DMS153 treated with DMSO at 0.1 percent for 48 hours (cell line): Measurements from ENCODE around the gene SMIM1.
"Not testable (repeated sequence)": the region's sequence is repeated elsewhere in the genome, so short reads cannot be mapped to it uniquely, and the experiment has no call there.

Source experiments
- DNase-seq: peaks from one replicate; lab custom pipeline; 2025; ENCODE audit not compliant: unreplicated experiment; lab: John Stamatoyannopoulos, UW

SMIM1 gene

DNA sequence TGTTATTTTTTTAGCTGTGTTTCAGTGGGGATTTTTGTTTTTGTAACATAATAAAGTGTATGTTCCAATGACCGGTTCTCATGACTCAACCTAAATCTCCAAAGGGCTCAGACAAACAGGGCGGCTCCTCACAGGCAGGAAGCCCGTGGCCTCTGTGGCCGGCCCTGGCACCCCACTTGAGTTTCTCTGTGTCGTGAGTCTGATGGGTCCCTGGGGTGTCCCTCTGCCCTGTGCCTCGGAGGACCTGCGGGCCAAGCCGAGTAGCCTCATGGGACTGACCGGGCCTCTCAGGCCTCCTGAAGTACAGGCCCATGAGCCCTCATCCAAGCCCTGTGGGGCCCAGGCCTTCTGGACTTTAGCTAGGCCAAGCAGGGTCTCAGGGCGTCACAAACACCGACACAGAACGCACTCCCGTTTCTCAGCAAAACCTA is 36.4 kb upstream of the SMIM1 start:
- no peak for DNase-seq

DNA sequence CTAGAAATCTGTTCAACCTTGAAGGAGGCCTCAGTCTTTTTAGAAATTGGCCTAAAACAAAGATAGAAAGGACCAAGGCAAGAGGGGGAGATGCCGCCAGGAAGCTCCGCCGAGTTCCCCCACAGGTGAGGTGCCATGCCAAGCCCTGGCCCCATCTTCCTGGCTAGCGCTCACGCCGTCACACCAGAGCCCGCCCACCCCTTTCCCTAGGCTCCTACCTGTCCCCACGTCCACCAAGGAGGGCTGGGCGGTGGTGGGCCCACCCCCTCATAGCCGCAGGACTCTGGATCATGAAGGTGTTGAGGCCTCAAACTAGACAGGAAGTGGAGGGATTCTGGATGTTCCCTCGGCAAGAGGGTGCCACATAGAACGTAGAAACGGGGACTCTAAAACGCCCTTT is 35.8 kb upstream of the SMIM1 start:
- no peak for DNase-seq

DNA sequence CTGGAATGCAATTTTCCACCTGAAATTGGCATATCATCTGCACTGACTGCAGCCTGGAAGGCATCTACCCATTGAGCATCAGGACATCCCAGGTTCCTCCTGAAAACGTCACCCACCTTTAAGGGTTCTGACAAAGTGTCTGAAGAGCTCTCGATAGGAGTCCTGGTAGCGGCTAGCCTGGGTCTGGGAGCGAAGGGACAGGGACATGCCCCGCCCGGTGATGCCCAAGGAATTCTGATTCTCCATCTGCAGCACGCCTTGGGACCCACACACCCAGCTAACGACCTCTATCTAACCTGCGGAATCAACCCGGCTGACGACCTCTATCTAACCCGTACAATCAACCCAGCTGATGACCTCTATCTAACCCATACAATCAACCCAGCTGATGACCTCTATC is 33.6 kb upstream of the SMIM1 start:
- DNase-seq: no peak

DNA sequence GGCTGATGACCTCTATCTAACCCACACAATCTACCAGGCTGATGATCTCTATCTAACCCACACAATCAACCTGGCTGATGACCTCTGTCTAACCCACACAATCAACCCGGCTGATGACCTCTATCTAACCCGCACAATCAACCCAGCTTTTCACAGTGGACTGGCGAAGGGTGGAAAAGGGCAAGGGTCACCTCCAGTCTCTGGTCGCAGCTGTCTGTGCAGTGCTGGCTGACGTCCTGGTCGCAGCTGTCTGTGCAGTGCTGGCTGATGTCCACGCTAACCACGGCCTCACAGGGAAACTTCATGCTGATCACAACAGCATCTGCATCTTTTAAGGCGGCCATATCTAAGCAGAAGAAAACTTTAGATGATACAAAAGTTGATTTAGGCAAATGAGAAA is 32.5 kb upstream of the SMIM1 start:
- DNase-seq: no peak

DNA sequence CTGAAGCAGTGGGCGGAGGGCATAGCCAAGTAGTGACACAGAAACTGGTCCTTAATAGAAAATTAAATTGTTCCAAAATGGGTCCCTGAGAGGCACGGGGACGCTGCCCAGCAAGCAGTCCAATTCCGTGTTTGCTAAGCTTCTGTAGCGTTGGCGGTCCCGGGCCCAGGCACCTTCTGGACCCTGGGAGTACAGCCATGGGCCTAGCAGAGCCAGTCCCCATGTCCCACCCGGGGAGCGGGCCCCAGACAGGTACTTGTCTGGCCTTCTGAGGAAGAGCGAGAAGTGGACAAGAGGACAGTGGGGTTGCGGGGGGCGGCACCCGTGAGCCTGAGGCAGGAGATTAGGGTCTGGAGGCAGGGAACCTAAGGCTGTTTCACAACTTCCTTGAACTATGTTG is 31.8 kb upstream of the SMIM1 start:
- no peak for DNase-seq

DNA sequence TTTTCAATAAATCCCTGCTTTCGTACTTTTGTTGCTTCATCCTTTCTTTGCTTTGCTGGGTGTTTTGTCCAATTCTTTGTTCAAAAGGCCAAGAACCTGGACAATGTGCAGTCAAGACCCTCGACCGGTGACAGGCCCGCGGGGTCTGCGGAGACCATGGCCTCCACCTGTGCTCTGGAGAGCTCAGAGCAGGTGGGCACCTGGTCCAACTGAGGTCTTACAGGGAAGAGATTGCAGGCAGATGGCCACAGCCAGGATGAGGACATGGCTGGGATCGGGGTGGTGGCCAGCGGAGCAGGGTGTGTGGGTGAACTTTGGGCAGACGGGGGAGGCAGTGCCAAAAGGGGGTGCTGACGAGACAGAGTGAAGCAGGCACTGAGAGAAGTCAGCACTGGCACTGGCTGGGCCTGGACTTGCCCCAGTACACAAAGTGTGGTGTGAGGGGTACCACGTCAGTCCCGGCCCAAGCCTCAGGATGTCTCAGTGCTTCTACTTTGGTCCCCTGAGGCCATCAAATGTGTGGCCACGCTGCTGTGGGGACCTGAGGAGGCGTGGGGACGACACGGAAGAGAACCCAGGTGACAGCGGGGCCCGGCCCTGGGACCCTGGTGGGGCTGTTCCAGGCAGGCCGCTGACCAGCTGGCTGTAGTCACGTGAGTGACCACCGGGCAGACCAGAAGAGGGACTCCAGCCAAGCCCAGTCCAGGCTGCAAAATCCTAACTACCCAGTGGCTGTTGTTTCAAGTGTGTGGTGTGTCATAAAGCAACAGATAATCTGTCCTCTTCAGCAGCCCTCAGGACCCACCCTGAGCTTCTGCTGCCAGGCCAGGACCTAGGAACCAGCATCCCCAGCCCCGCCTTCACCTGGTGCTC is 30.7 kb upstream of the SMIM1 start:
- no peak for DNase-seq

DNA sequence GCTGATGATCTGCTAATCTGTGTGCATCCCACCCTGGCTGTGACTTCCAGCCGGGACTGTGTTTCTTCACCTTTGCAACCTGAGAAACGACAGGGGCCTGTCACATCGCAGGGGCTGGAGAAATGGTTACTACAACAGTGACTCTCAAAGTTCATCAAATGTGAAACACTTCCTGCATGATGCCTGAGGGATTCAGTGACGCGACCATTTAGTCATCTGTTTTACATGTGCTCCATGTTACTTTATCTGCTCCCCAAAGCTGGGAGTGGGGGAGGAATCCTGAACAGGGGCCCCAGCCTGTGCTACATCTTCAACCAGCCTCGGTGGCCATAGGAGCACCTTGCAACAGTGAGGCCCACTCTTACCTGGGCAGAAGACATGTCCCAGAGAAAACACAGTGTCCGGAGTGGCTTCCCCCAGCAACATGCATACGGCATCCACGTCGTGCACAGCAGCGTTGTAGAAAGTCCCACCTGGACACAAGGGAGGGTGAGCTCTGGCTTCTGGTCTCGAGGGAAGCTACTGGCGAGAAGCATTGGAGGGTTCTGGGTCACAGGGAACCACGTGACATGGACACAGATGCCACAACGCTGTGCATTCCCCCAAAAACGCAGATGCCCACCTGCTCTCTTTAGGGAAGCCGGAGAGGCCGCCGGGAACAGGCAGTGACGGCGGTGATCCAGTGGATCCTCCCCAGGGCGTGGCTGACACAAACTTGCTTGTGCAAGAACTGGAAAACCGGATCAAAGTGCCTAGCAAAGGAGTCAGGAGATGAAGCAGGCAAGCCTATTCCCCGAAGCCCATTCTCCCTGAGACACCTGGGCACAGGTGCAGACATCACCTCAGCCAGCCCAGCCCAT is 29.9 kb upstream of the SMIM1 start:
- DNase-seq: no peak

DNA sequence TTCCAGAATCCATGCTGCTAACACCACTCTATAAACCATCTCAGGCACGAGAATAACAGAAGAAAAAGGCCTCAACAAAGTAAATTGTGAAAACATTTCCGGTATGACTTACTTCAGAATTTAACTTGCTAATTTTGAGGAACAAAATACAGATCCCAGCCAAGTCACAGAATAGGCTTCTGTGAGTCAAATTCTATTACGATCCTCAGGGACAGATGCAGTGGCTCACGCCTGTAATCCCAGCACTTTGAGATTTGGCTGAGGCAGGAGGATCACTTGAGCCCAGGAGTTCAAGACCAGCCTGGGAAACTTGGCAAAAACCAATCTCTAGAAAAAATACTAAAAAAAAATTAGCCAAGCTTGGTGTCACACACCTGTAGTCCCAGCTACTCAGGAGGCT is 29.1 kb upstream of the SMIM1 start:
- DNase-seq: no peak

DNA sequence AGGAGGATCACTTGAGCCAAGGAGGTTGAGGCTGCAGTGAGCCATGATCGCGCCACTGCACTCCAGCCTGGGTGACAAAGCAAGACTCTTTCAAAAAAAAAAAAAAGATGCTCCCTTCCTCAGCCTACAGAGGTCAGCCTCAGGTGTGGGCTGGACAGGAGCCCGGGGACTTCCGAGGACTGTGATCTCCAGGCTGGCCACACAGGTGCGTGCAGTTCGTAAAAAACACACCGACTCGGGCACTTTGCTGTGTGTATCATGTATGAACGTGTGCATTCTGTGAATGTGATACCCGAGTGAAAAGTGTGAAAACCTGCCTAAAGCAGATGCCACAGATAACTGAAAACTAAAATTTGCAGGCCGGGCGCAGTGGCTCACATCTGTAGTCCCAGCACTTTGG is 28.7 kb upstream of the SMIM1 start:
- no peak for DNase-seq

DNA sequence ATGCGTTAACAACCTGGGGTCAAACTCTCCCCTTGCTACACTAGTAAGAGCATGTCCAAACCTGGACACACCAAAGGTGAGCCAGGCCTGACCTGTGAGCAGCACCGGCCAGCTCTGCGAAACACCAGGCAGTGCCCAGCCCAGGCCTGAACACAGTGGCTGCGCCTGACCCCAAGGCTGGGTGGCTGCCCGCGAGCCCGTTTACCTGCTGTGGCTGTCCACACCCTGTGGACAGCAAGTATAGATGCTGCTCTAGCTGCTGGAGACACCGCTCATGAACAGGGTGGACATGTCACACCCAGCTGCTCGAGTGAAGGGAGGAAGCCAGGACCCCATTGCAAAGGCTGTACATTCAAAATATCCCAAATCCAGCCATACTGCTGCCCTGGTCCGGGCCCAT is 27.9 kb upstream of the SMIM1 start:
- no peak for DNase-seq

DNA sequence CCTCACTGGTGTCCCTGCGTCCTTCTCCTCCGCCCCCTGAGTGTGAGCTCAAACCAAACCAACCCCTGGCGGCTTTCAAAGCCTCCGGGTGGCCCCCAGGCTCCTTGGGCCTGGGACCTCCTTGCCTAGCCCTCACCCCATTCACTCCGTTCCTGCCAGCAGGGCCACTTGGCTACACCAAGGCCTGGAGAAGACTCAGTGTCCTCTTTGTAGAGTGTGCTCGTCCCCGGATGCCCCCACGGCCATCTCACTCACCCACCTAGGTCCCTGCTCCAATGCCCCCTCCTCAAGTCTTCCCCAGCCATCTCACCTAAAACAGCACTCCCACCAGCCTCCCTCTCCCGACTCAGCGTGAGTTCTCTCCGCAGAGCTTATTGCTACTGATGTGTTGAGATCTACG is 27.5 kb upstream of the SMIM1 start:
- no peak for DNase-seq

DNA sequence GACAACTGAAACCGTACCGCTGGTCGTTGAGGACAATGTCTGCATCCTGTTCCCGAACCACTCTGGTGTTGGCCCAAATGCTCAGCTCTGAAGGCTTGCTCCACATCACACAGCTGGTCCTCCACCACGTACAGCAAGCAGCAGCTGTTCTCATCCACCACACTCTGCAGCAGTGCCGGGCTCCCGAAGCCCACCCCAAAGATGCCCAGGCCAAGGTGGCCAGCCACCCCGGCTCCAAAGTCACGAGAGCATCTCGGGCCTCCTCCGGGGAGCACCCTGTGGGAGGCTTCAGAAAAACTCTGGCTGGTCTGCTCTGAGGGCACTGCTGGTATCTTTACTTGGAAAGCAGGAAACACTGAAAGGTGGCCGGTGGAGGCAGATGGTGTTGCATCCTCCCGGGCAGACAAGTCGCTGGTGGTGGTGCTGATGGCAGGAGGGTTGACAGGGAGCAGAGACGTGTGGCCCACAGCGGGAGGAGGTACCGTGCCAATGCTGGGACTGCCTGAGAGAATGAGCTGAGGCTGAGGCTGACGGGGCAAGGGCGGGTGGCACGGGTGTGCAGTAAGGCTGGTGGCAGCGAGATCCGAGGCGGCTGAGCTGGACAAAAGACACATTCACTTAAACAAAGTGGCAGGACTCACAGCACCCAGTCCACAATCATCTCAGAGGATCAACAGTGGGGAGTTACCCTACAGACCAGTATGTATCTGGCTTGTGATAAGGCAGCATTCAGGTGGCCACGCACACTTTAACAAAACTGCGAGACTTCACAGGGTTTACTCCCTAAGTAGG is 26.8 kb upstream of the SMIM1 start:
- no peak for DNase-seq

DNA sequence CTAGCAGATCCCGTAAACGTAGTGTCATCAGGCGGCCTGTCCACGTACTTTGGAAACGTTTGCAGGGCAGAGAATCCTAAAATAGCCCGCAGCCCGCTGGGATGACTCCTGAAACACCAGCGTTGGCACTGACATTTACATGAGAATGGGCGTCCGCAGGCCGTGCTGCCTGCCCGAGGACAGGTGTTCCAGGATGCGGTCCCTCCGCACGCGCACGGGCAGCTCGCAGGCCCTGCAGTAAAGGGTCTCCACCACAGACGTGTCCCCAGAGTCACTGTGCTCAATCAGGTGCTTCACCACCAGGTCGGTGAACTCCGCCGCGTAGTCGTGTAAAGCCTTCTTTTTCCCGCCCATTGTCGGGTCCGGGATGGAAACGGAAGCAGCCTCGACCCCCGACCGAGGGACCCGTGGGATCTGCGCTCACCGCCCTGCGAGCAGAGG is 26.1 kb upstream of the SMIM1 start:
- DNase-seq: no peak

DNA sequence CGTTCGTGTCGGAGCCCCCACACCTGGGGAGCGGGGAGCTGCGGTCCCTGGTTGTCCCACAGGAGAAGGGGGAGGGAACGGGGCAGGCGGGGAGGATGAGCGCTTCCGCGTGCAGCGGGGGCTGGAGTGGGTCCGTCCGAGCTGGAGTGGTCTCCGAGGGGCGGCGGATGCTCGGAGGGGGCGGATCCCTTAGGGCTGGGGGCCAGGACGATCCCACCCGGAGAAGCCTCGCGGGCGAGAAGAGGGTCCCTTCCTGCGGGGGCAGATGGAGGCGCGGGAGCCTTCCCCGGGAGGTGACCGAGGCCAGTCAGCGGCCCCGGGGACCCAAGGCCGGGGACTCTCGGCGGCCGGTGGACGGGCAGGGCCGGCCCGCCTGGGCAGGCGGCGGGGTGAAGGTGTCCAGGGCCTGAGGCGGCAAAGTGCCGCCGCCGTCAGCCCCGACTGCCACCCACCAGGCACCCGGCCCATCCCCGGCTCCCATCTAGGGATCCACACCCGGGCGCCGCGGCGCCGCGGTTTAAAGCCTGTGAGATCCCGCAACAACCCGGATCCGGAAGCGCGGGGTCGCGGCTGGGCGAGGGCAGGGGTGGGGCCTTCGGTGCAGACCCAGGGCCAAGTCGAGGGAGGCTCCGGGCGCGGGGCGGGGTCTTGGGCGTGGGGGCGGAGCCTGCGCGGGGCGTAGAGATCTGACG is 25.6 kb upstream of the SMIM1 start:
- peak; percentile 47 for DNase-seq

DNA sequence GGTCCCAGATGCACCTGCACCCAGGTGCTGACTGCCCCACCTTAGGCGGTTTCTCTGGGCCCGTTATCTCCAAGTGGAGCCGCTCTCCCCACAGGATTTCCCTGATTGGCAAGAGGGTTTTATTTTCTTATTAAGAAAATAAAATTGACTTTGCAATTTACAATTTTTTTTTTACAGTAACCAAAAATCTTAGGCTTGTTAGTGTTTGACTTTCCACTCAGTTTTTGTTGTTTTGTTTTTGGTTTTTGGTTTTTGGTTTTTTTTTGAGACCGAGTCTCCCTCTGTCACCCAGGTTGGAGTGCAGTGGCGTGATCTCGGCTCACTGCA is 25.1 kb upstream of the SMIM1 start:
- no peak for DNase-seq

DNA sequence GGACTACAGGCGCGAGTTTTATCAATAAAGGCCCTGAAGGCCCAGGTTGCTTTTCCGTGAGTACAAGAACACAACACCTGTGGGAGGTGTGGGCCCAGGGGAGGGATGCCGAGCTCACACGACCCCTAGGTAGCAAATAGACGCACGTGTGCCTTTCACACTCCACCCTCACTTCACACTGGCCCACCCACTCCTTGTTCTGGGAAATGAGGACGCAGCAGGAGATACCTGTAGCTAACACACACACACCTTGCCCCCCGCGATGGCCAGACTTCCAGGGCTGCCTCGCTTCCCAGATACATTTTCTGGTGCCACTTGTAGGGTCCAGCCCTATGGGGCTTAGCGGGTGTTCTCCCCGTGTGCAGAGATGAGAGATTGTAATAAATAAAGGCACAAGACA is 24.6 kb upstream of the SMIM1 start:
- DNase-seq: no peak

DNA sequence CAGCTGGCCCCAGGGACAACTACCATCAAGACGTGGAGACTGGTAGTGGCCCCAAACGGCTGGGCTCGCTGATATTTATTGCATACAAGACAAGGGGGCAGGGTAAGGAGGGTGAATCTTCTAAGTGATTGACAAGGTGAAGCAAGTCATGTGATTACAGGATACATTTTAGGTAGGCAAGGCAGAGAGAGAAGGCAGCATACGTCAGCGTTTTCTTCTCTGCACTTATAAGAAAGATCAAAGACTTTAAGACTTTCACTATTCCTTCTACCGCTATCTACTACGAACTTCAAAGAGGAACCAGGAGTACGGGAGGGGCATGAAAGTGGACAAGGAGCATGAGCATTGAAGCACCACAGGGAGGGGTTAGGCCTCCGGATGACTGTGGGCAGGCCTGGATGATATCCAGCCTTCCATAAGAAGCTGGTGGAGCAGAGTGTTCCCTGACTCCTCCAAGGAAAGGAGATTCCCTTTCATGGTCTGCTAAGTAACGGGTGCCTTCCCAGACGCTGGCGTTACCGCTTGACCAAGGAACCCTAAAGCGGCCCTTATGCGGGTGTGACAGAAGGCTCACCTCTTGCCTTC is 24.1 kb upstream of the SMIM1 start:
- DNase-seq: not testable (repeated sequence)

DNA sequence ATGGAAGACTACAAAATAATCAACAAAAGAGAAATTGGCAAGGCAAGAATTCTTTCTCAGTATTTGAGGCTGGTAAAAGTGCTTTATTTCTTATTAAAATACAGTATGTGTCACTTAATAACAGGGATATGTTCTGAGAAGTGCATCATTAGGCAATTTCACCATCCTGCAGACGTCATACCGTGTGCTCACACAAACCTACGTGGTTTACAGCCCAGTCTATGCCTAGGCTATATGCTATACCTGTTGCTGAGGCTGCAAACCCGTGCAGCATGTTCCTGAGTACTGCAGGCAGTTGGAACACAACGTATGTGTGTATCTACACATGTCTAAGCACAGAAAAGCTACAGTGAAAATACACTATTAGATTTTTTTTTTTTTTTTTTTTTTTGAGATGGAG is 23.0 kb upstream of the SMIM1 start:
- DNase-seq: no peak

DNA sequence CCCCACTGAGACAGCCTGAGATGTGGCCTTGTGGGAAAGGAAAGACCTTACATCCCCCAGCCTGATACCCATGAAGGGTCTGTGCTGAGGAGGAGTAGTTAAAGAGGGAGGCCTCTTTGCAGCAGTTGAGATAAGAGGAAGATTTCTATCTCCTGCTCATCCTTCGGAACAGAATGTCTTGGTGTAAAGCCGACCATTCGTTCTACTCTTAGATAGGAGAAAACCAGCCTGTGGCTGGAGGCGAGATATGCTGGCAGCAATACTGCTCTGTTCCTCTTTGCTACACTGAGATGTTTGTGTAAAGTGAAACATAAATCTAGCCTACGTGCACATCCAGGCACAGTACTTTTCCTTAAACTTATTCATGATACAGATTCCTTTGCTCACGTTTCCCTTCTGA is 21.8 kb upstream of the SMIM1 start:
- DNase-seq: no peak

DNA sequence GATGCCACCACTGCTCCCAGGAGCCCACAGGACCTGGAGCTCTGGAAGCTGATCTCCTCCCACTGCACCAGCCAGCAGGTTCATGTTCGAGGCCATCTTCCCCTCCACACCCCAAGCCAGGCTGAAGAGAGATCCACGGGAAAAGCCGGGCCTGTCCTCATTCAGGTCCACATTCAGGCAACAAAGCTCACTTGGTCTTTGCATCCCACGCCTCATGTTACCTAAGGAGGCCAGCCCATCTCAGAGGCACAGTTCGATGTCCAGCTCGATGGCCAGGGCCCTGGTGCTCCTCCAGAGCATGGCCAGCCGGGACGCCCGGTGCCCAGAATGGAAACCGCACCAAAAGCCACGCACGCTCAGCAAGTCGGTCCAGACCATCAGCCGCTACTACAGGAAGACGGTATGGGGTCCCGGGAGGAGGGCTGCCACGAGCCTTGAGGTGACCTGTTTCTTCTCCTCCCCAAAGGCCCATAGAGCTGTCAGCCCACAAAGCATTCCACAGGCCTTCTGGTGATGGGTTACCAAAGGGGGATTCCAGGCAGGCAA is 20.1 kb upstream of the SMIM1 start, which contains the start of gene CCDC27:
CCDC27 (plus strand) TSS at position 51 of the 546 bp plus-strand sequence; CDS start at position 83, 32 bp downstream.
- DNase-seq: no peak
